Measurements from ENCODE around the gene HIC1.

GRCh38 chr17:2062571-2063183, 7.8 kb downstream of the HIC1 start:
- TF ChIP-seq CTCF (IDR thresholded peaks at IDR 0.05) (no peak), POLR2A (IDR thresholded peaks at IDR 0.05) (no peak), POLR2AphosphoS5 (IDR thresholded peaks at IDR 0.05) (no peak), EP300 (IDR thresholded peaks at IDR 0.05) (no peak)

All from suprapubic skin (tissue), 4 donors.